IMR-90 (cell line): ENCODE data around the gene SLC38A7. TPM values are rescaled to one million over a fixed set of nuclear protein-coding genes. Genes with fewer than 3 reads are reported as not detected.

Experiments used
- ATAC-seq: fragments of 200-7000 bp; cut with Tn5 transposase; 2 replicates; pipeline ENCODE4 v1.9.1; 2020; ENCODE audit warnings: low read depth, mild to moderate bottlenecking, moderate library complexity
- BruUV-seq: library from RNA; stranded (reverse); fragments of 400-500 nt; replicated peaks from 2 replicates; lab custom pipeline; 2021; lab: Mats Ljungman, UMichigan
- CTCF ChIA-PET: fragments of 300-600 bp; formaldehyde crosslinking; extraction: SDS; loops from one replicate; lab custom pipeline; 2021; ENCODE audit warnings: antibody characterized with exemption; lab: Yijun Ruan, JAX
- POLR2A ChIA-PET: fragments of 300-600 bp; sonication (Branson Sonifier 250); formaldehyde crosslinking; loops from one replicate; lab custom pipeline; 2022; ENCODE audit warnings: antibody characterized with exemption; ENCODE audit not compliant: unreplicated experiment; lab: Charles Lee
- DNase-seq: peaks from one replicate; pipeline ENCODE4 v3.0.0; 2013
- H2AFZ ChIP-seq: replicated peaks from 2 replicates; pipeline ENCODE3; 2013; ENCODE audit warnings: low read length, mild to moderate bottlenecking; ENCODE audit not compliant: poor library complexity
- H2AK5ac ChIP-seq: 2 replicates; pipeline ENCODE4 v1.6.1; 2013; ENCODE audit warnings: low read depth, low read length, inconsistent platforms
- H2AK9ac ChIP-seq: replicated peaks from 2 replicates; pipeline ENCODE3; 2013; ENCODE audit warnings: mild to moderate bottlenecking, low read depth, low read length, moderate library complexity; ENCODE audit not compliant: poor library complexity
- H2BK120ac ChIP-seq: 2 replicates; pipeline ENCODE4 v1.6.1; 2013; ENCODE audit warnings: low read depth, low read length, inconsistent platforms
- H2BK15ac ChIP-seq: 3 replicates; pipeline ENCODE4 v1.6.1; 2013; ENCODE audit warnings: low read depth, low read length, inconsistent platforms
- H2BK20ac ChIP-seq: 2 replicates; pipeline ENCODE4 v1.6.1; 2013; ENCODE audit warnings: low read depth, mild to moderate bottlenecking, inconsistent platforms, low read length, moderate library complexity
- H2BK5ac ChIP-seq: 2 replicates; pipeline ENCODE4 v1.6.1; 2013; ENCODE audit warnings: mild to moderate bottlenecking, low read depth, low read length, inconsistent platforms; ENCODE audit not compliant: poor library complexity, severe bottlenecking
- H3K14ac ChIP-seq: replicated peaks from 2 replicates; pipeline ENCODE4 v1.6.1; 2013; ENCODE audit warnings: low read depth, low read length, inconsistent platforms
- H3K18ac ChIP-seq: 2 replicates; pipeline ENCODE4 v1.6.1; 2013; ENCODE audit warnings: low read depth, low read length, control low read depth
- H3K23ac ChIP-seq: 2 replicates; pipeline ENCODE4 v1.6.1; 2013; ENCODE audit warnings: low read depth, low read length, inconsistent platforms
- H3K27ac ChIP-seq: 2 replicates; pipeline ENCODE4 v1.5.1; 2013; ENCODE audit warnings: mild to moderate bottlenecking, control low read depth, low read length; ENCODE audit not compliant: insufficient read depth
- H3K27me3 ChIP-seq: 2 replicates; pipeline ENCODE4 v1.6.1; 2013; ENCODE audit warnings: low read length; ENCODE audit not compliant: control insufficient read depth, insufficient read depth
- H3K36me3 ChIP-seq: 2 replicates; pipeline ENCODE4 v1.6.1; 2013; ENCODE audit warnings: low read length, mixed read lengths; ENCODE audit not compliant: control insufficient read depth, insufficient read depth
- H3K4ac ChIP-seq: 2 replicates; pipeline ENCODE4 v1.6.1; 2013; ENCODE audit warnings: low read depth, low read length, inconsistent platforms
- H3K4me1 ChIP-seq: 2 replicates; pipeline ENCODE4 v1.6.1; 2013; ENCODE audit warnings: low read length, mixed read lengths; ENCODE audit not compliant: control insufficient read depth, insufficient read depth
- H3K4me2 ChIP-seq: 2 replicates; pipeline ENCODE4 v1.6.1; 2013; ENCODE audit warnings: low read depth, mild to moderate bottlenecking, control low read depth, low read length, moderate library complexity
- H3K4me3 ChIP-seq: 2 replicates; pipeline ENCODE4 v1.5.1; 2013; ENCODE audit warnings: low read depth, mild to moderate bottlenecking, control low read depth, low read length, moderate library complexity; ENCODE audit not compliant: insufficient read depth
- H3K56ac ChIP-seq: 2 replicates; pipeline ENCODE4 v1.6.1; 2013; ENCODE audit warnings: low read length, inconsistent platforms; ENCODE audit not compliant: insufficient read depth; ENCODE audit errors: extremely low read depth
- H3K79me1 ChIP-seq, 2 experiments: 2 replicates each; pipeline ENCODE4 v1.6.1; 2013; ENCODE audit warnings: low read length in 2 of 2, inconsistent platforms in 1 of 2, low read depth in 1 of 2
- H3K9ac ChIP-seq: 2 replicates; pipeline ENCODE4 v1.6.1; 2013; ENCODE audit warnings: low read depth, low read length, control low read depth
- H3K9me1 ChIP-seq: 2 replicates; pipeline ENCODE4 v1.6.1; 2013; ENCODE audit warnings: low read length, inconsistent platforms; ENCODE audit not compliant: insufficient read depth
- H3K9me3 ChIP-seq: 2 replicates; pipeline ENCODE4 v1.6.1; 2013; ENCODE audit warnings: low read length; ENCODE audit not compliant: control insufficient read depth, insufficient read depth
- H4K20me1 ChIP-seq: 2 replicates; pipeline ENCODE4 v1.6.1; 2013; ENCODE audit warnings: low read length, inconsistent platforms; ENCODE audit not compliant: insufficient read depth
- H4K5ac ChIP-seq: 2 replicates; pipeline ENCODE4 v1.6.1; 2013; ENCODE audit warnings: mild to moderate bottlenecking, low read depth, low read length, control low read depth
- H4K8ac ChIP-seq, 2 experiments: 2 replicates each; pipeline ENCODE4 v1.6.1; 2013; ENCODE audit warnings: low read depth in 2 of 2, low read length in 2 of 2, control low read depth in 1 of 2, inconsistent platforms in 1 of 2
- H4K91ac ChIP-seq: 2 replicates; pipeline ENCODE4 v1.6.1; 2013; ENCODE audit warnings: low read depth, low read length, inconsistent platforms; ENCODE audit not compliant: insufficient read depth
- ELK1 ChIP-seq: fragments of 150-350 bp; IDR thresholded peaks from 2 replicates; pipeline ENCODE4 v1.6.1; 2016; ENCODE audit warnings: low read depth, mild to moderate bottlenecking, low read length, moderate library complexity, borderline replicate concordance
- FOS ChIP-seq: fragments of 150-350 bp; IDR thresholded peaks from 2 replicates; pipeline ENCODE4 v1.6.1; 2016; ENCODE audit warnings: low read depth, low read length
- MAZ ChIP-seq: IDR thresholded peaks from 2 replicates; pipeline ENCODE4 v1.6.1; 2012; ENCODE audit warnings: low read depth, mild to moderate bottlenecking, low read length, improper control_type of control experiment, moderate library complexity, borderline replicate concordance
- NFE2L2 ChIP-seq: fragments of 150-350 bp; IDR thresholded peaks from 2 replicates; pipeline ENCODE4 v1.6.1; 2016; ENCODE audit warnings: low read depth, mild to moderate bottlenecking, low read length
- POLR2A ChIP-seq: IDR thresholded peaks from 2 replicates; pipeline ENCODE4 v1.6.1; 2012; ENCODE audit warnings: mild to moderate bottlenecking, low read depth, low read length
- RFX5 ChIP-seq: IDR thresholded peaks from 2 replicates; pipeline ENCODE4 v1.8.0; 2012; ENCODE audit warnings: low read depth, mild to moderate bottlenecking, low read length, moderate library complexity
- SMC3 ChIP-seq: fragments of 150-350 bp; IDR thresholded peaks from 2 replicates; pipeline ENCODE4 v1.6.1; 2016; ENCODE audit warnings: low read depth, mild to moderate bottlenecking, antibody characterized with exemption, low read length, moderate library complexity
- USF2 ChIP-seq: fragments of 150-350 bp; IDR thresholded peaks from 2 replicates; pipeline ENCODE4 v1.6.1; 2017; ENCODE audit warnings: mild to moderate bottlenecking, antibody characterized with exemption, low read length, low read depth
- WGBS, 2 experiments: methylation state at CpG; one replicate each; pipeline versions ENCODE4 v1.1.5 to v1.1.7; 2013; ENCODE audit warnings: missing lambda C conversion rate in 2 of 2; ENCODE audit not compliant: insufficient read length in 1 of 2; ENCODE audit errors: extremely low coverage in 2 of 2; 5-methylcytosine and 5-hydroxymethylcytosine counted together
- dilution Hi-C: fragments of 300-500 bp; cut with HindIII; formaldehyde crosslinking; loops from one replicate; pipeline ENCODE4 v1.14.3; 2018; ENCODE audit warnings: low sequenced_read_pairs; ENCODE audit not compliant: unreplicated experiment
- in situ Hi-C: fragments of 300-500 bp; cut with MboI; formaldehyde crosslinking; loops from 3 replicates; pipeline ENCODE4 v1.14.3; 2019; ENCODE audit warnings: low sequenced_read_pairs, inconsistent platforms, mixed read lengths
- intact Hi-C: fragments of 100-400 bp; cut with micrococcal nuclease; formaldehyde crosslinking; loops from 2 replicates; pipeline ENCODE4 v1.10.0; 2022
- polyA plus RNA-seq, 3 experiments: library from polyadenylated mRNA; depleted of rRNA; stranded (reverse); fragments of >200 nt; gene quantifications; 2 replicates each; pipeline ENCODE4 v1.2.3, GENCODE V29; 2012; ENCODE audit warnings: low replicate concordance in 1 of 3
- total RNA-seq: library from RNA; depleted of rRNA; stranded (reverse); fragments of >200 nt; gene quantifications from 2 replicates; pipeline ENCODE4 v1.2.3, GENCODE V29; 2012

The SLC38A7 gene
- total and polyA plus RNA-seq, 2 of the 4 experiments (the other 2 are of a cell fraction): 14.7 to 16.4 TPM

- POLR2A ChIA-PET: no interaction called here
- in situ Hi-C loops: loop anchor here (10.0 kb wide), 1 partner anchor 318 kb away; no protein-coding TSS in a partner anchor
- CTCF ChIA-PET: interaction anchor here (0.7 kb wide), 1 partner anchor 73 kb away, joined by 5 read pairs; no protein-coding TSS in a partner anchor
Measured at GRCh38 chr16:58652741-58653140, 31.8 kb downstream of the SLC38A7 start.

More at GRCh38 chr16:58652741-58653140, 31.8 kb downstream of the SLC38A7 start:
- no peaks in the 10 kb centered on the region for H3K79me1 ChIP-seq
- H2AK5ac ChIP-seq: no peak overlapping the region; the same call in 1 of the 2 replicates
- H4K91ac ChIP-seq: no peak overlapping the region; the same call in 1 of the 2 replicates
- H3K56ac ChIP-seq: no peak overlapping the region
- H4K8ac ChIP-seq: peak overlapping the region in 1 of 2 experiments; percentile 32; a peak in 1 of 4 replicates
- dilution Hi-C loops (no loop called here), intact Hi-C loops (no loop called here)
- no peak overlapping the region for H3K9ac ChIP-seq
- no peaks in the 10 kb centered on the region for H3K9me3 ChIP-seq
- peak overlapping the region; percentile 82 for H2AFZ ChIP-seq
- ATAC-seq: peak; percentile 77
- H4K5ac ChIP-seq: peak overlapping the region; percentile 77
- peak overlapping the region; percentile 44 for H3K14ac ChIP-seq
- H2AK9ac ChIP-seq: peak overlapping the region; percentile 81
- peaks cover 2% of the 10 kb centered on the region; the same call in 1 of the 2 replicates for H3K27me3 ChIP-seq
- BruUV-seq: no TSS peak
- H3K4me1 ChIP-seq: peaks cover 8% of the 10 kb centered on the region
- DNase-seq: peak; percentile 60
- H3K4me2 ChIP-seq: 0 out of 2 replicates have a peak overlapping the region, but pooled peaks have one; percentile 8
- no peaks in the 10 kb centered on the region for H4K20me1 ChIP-seq
- peak overlapping the region; percentile 24; the same call in 1 of the 2 replicates for H3K18ac ChIP-seq
- no CpG with 5 or more reads among the region's 3 CpGs for WGBS, 2 experiments
- peak overlapping the region; percentile 76 for H2BK20ac ChIP-seq
- no peak overlapping the region for H3K23ac ChIP-seq
- no peak overlapping the region for H2BK15ac ChIP-seq
- H2BK120ac ChIP-seq: peak overlapping the region; percentile 5
- H3K4ac ChIP-seq: peak overlapping the region; percentile 24
- H2BK5ac ChIP-seq: no peak overlapping the region
- peaks cover 4% of the 10 kb centered on the region; the same call in 1 of the 2 replicates for H3K9me1 ChIP-seq
- H3K4me3 ChIP-seq: no peak overlapping the region
- TF ChIP-seq USF2 (no peak), NFE2L2 (no peak), FOS (no peak), ELK1 (no peak), POLR2A (no peak), MAZ (no peak), SMC3 (no peak), RFX5 (no peak)
- no peaks in the 10 kb centered on the region for H3K36me3 ChIP-seq
- no peak overlapping the region for H3K27ac ChIP-seq
